ENCODE data around the gene HES5.

Gene HES5

DNA sequence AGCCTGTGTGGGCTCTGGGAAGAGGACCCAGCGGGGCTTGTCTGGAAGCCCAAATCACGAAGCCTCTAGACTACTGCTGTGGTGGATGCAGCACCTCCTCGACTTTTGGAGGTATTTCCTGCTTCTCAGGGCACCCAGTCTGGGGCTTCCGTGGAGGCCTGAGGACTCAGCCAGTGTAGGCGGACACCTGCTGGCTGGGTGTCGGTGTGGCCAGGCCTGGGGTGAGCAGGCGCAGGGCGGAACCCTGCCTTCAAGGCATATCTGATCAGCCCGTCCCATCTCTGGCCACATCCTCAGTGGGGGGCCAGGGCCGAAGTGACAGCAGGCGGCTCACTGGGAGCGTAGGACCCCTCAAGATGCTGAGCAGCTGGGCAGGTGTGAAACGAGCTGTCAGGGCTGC is 47.0 kb downstream of the HES5 start:
- TF ChIP-seq, protein P1, sequence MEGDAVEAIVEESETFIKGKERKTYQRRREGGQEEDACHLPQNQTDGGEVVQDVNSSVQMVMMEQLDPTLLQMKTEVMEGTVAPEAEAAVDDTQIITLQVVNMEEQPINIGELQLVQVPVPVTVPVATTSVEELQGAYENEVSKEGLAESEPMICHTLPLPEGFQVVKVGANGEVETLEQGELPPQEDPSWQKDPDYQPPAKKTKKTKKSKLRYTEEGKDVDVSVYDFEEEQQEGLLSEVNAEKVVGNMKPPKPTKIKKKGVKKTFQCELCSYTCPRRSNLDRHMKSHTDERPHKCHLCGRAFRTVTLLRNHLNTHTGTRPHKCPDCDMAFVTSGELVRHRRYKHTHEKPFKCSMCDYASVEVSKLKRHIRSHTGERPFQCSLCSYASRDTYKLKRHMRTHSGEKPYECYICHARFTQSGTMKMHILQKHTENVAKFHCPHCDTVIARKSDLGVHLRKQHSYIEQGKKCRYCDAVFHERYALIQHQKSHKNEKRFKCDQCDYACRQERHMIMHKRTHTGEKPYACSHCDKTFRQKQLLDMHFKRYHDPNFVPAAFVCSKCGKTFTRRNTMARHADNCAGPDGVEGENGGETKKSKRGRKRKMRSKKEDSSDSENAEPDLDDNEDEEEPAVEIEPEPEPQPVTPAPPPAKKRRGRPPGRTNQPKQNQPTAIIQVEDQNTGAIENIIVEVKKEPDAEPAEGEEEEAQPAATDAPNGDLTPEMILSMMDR (IDR thresholded peaks at IDR 0.05; ENCODE audit: insufficient read depth, low read length, missing control alignments): no peak
- ChIA-PET CTCF (no interaction called here), POLR2A (no interaction called here)
- no peak for DNase-seq (ENCODE audit: low read depth, low spot score)
- no peak overlapping the region for H3K4me3 ChIP-seq (ENCODE audit: low read depth, low read length)

DNA sequence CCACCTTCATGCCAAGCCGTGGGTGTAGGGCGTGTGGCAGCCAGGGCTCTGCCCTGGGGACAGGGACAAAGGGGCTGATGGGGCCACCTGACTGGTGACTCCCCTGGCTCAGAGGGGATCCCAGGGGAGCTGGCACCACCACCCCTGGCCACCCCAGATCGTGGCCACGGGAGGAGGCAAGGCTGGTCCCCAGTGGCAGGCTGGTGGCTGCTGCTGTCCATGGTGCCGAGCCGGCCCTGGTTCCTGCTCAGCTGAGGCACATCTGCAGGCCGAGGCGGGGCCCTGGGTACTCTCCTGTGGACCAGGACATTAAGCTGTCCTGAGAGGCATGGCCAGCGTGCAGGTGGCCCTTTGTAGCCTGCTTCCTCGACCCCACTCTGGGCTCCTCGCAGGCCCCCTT is 47.5 kb downstream of the HES5 start:
- TF ChIP-seq, protein P1 (IDR thresholded peaks at IDR 0.05; ENCODE audit: insufficient read depth, low read length, missing control alignments): no peak
- no peak for DNase-seq (ENCODE audit: low read depth, low spot score)
- POLR2A ChIA-PET: no interaction called here
- CTCF ChIA-PET: no interaction called here
- H3K4me3 ChIP-seq (ENCODE audit: low read depth, low read length): no peak overlapping the region

DNA sequence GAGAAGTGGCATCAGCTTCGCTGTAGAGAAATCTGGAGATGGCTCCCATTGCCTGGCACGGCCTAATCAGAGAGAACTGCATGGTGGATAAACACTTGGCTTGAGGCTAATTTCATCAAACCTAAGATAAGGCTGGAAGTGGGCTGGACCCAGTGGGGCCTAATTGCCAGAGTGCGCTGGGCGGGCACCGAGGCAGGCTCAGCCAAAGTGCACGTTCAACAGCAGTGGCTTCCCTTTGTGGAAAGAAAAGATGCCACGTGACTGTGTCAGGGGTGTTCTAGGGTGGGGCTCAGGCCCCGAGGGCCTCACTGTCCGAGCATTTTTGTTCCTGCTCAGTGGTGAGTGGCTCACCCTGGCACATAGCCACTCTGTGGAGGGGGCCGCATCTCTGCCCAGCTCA is 48.2 kb downstream of the HES5 start:
- ChIA-PET CTCF (no interaction called here), POLR2A (no interaction called here)
- TF ChIP-seq, protein P1 (IDR thresholded peaks at IDR 0.05; ENCODE audit: insufficient read depth, low read length, missing control alignments): no peak
- H3K4me3 ChIP-seq (ENCODE audit: low read depth, low read length): no peak overlapping the region
- no peak for DNase-seq (ENCODE audit: low read depth, low spot score)

DNA sequence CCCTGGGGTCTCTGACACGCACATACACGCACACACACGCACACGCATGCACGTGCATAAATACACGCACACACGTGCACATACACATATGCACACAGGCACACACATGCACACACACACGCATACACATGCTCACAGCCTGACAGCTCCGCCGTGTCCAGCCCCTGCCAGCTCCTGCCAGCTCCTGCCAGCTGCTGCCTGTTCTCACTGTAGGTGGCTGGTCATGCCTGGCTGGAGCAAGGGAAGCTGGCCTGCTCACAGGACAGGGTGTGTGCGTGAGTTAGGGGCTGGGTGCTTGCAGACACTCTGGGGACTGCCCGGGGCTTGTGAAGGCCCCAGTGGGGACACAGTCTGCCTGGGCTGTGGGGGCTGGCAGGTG is 49.1 kb downstream of the HES5 start:
- ChIA-PET POLR2A (no interaction called here), CTCF (no interaction called here)
- TF ChIP-seq, protein P1 (IDR thresholded peaks at IDR 0.05; ENCODE audit: insufficient read depth, low read length, missing control alignments): no peak
- no peak overlapping the region for H3K4me3 ChIP-seq (ENCODE audit: low read depth, low read length)
- DNase-seq (ENCODE audit: low read depth, low spot score): no peak

DNA sequence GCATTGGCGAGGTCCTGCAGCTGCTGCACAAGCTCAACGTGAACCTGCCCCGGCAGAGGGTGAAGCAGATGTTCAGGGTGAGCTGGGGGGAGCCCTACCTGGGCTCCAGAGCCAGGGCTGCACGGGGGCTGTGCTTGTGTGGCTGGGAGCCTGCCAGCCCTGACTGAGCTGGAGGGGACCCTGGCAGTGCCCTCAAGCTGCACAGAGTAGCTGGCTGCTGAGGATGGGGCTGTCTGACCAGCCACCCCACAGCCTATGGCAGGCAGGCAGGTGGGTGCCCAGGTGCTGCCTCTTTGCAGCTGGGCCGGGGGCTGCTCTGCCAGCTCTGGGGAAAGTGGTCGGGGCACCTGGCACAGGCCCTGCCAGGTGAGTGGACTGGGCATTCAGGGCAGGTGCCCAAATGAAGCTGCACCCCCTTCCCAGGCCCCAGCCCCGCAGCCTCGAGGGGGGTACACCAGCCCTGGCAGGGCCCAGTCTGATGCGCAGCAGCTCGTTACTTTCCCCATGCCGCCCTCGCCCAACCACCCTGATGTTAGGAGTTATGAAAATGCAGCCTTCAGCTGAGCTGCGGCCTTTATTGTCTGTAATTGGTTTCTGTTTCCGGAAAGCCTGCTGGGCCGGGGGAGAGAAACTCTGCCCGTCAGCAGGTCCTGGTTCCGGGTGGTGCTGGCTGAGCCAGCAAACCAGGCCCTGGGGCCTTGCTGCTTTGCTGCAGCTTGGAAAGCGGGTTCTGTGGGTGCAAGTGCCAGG is 49.7 kb downstream of the HES5 start:
- POLR2A ChIA-PET: no interaction called here
- no peak overlapping the region for H3K4me3 ChIP-seq (ENCODE audit: low read depth, low read length)
- TF ChIP-seq, protein P1 (IDR thresholded peaks at IDR 0.05; ENCODE audit: insufficient read depth, low read length, missing control alignments): no peak
- CTCF ChIA-PET: no interaction called here
- DNase-seq (ENCODE audit: low read depth, low spot score): no peak

DNA sequence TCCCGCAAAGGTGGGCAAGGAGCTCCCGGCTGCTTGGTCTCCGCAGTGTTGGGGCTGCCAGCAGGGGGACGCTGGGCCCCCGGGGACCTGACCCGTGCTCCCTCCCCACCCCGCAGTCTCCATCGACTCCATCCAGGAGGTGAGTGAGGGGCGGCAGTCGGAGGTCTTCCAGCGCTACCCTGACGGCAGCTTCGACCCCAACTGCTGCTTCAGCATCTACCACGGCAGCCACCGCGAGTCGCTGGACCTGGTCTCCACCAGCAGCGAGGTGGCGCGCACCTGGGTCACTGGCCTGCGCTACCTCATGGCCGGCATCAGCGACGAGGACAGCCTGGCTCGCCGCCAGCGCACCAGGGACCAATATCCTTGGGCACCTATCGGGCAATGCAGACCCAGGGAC is 50.4 kb downstream of the HES5 start:
- TF ChIP-seq, protein P1 (IDR thresholded peaks at IDR 0.05; ENCODE audit: insufficient read depth, low read length, missing control alignments): no peak
- DNase-seq (ENCODE audit: low read depth, low spot score): no peak
- ChIA-PET POLR2A (no interaction called here), CTCF (interaction anchor here (0.9 kb wide), 1 partner anchor 8 kb away, joined by 3 read pairs; no protein-coding TSS in a partner anchor)
- no peak overlapping the region for H3K4me3 ChIP-seq (ENCODE audit: low read depth, low read length)

Measured in AG04449 (cell line).